Measurements from ENCODE around the gene PILRA.

GRCh38 chr7:100372256-100372655 is 1.0 kb upstream of the PILRA start:
- TF ChIP-seq CTCF (IDR thresholded peaks at IDR 0.05) (no peak), EZH2 (IDR thresholded peaks at IDR 0.05; ENCODE audit: borderline replicate concordance, insufficient read depth, low read depth, low read length, poor library complexity, severe bottlenecking) (no peak)

Data from B cell (primary cell).